ENCODE measurements around the gene YBX2. TPM values are rescaled to one million over a fixed set of nuclear protein-coding genes. Genes with fewer than 3 reads are reported as not detected.
"Not testable (repeated sequence)": the region's sequence is repeated elsewhere in the genome, so short reads cannot be mapped to it uniquely, and the experiment has no call there.

The YBX2 gene
- total RNA-seq, 1 donor from 2014 or later: 0.75 TPM

GRCh38 chr17:7256766-7257456, 37.5 kb downstream of the YBX2 start:
- ATAC-seq (ENCODE audit: poor library complexity): no peak
- intact Hi-C loops (cut with DNase I): no loop called here
- no peak for DNase-seq

DNA sequence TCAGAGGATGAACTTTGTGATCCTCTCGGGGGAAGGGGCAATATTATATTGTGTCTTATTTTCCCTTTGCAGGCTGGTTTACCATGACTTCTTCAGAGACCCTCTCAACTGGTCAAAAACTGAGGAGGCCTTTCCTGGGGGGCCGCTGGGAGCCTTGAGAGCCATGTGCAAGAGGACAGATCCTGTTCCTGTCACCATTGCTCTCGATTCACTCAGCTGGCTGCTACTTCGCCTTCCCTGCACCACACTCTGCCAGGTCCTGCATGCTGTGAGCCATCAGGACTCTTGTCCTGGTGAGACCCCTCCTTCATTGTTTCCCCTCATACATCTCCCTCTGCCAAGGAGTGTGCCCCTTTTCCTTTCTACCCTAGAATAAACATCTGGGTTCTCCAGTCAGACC, 39.9 kb downstream of the YBX2 start:
- DNase-seq: peak; percentile 9
- no peak for ATAC-seq (ENCODE audit: poor library complexity)
- intact Hi-C loops (cut with DNase I): no loop called here

- ATAC-seq (ENCODE audit: poor library complexity): no peak
- no peak for DNase-seq
- intact Hi-C loops (cut with DNase I): no loop called here
These were observed 41.4 kb downstream of the YBX2 start for GRCh38 chr17:7253082-7253481.

DNA sequence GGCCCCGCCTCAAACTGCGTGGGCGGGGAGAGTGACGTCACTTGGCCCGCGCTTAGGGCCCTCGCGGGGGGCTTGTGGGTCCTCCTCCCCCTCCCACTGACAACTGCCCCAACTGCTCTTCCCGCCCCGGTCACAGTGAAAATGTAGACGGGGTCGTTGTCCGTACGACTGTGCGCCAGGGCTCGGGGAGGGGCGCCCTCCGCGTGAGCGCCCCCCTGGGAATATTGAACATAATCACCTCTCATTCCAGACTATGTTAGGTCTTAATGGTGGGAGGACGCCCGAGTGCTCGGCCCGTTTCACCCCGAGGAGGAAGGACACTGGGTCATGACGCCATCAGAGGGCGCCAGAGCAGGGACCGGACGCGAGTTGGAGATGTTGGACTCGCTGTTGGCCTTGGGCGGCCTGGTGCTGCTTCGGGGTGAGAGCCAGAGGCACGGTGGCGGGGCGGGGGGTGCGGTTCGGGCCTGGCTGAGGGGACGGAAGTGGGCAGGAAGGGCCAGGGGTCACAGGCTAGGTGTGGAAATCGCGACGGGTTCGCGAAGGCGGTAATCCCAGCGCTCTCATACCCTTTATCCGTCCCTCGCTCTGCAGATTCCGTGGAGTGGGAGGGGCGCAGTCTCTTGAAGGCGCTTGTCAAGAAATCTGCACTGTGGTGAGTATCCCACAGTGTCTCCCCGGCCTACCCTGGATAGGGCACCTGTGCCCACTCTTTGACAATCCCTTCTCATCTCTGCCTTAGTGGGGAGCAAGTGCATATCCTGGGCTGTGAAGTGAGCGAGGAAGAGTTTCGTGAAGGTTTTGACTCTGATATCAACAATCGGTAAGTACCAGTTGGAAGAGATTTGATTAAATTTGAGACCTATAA, 42.0 kb downstream of the YBX2 start, which contains the start of gene ELP5:
Gene ELP5, plus strand, starts transcription at position 40 of the 868 bp plus-strand sequence. Its CDS starts 336 bp downstream, at position 376.
- DNase-seq (peak; percentile 97), ATAC-seq (ENCODE audit: poor library complexity) (peak; percentile 82)
- intact Hi-C loops (cut with DNase I): no loop called here

DNA sequence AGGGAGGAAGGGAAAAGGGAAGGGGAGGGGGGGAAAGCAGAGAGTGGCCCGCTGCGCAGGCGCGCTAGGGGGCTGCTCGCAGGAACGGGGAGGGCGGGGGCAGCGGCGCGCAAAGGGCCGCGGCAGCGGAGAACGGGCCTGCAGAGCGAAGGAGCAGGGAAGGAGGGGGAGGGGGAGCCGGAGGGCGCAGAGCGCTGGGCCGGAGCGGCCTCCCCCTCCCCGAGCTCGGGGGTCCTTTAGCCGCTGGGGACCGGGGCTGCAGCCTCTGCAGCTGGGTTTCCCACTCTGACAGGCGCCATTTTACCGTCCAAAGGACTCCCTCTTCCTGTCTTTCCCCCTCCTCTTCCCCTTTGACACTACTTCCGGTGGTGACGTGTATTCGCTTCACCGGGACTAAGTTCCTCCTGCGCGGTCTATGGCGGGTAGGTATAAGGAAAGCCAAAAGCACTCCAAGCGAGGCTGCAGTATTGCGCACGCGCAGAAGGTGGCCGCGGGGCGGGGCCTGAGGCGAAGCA, 42.7 kb downstream of the YBX2 start, which contains the start of gene CTDNEP1:
Gene CTDNEP1, minus strand, starts transcription at position 74 of the 515 bp plus-strand sequence. CDS start 438 bp downstream, outside the sequence.
- ATAC-seq (ENCODE audit: poor library complexity): peak; percentile 95
- intact Hi-C loops (cut with DNase I): no loop called here

GRCh38 chr17:7250695-7251627, 43.5 kb downstream of the YBX2 start:
- no peak for ATAC-seq (ENCODE audit: poor library complexity)
- intact Hi-C loops (cut with DNase I): no loop called here
- DNase-seq: no peak

More for the DNA sequence above, 42.7 kb downstream of the YBX2 start, which contains the start of gene CTDNEP1:
- DNase-seq: peak; percentile 98

GRCh38 chr17:7249830-7250229, 44.6 kb downstream of the YBX2 start:
- intact Hi-C loops (cut with DNase I): no loop called here
- ATAC-seq (ENCODE audit: poor library complexity) (no peak), DNase-seq (no peak)

DNA sequence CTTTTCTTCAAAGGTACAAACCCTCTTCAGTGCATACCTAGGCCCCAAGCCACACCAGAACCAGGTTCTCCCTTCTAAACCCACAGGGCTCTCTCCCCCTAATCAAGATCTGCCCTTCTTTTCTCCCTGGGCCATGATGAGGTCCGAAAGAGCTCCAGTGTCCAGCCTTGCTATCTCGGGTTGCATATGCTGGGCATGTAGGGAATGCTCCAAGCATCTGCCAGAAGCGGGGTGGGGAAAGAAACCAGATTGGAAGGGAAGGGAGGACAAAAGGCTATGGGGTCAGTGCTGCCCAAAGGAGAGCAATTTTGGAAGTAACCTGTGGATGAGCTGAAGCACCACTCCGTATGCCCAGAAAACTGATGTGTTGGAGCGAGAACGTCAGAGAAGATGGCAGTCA, 45.2 kb downstream of the YBX2 start:
- ATAC-seq (ENCODE audit: poor library complexity) (no peak), DNase-seq (no peak)
- intact Hi-C loops (cut with DNase I): no loop called here

DNA sequence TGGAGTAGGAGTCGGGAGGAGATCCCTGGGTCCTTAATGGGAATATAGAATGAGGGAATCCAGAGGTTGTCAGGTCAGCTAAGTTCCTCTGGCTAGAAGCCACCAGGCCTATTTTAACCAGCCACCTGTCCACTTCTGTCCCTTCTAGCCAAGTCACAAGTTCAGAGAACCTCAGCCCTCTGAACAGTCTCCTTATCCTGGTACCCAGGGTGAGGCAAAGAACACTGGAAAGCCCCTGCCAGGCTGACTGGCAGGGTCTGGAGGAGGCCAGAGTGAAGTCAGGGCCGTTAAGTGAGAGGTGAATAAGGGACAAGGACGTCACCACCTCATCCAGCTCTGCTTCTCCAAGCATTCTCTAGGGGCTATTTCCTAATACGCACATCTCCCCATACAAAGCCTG, 45.6 kb downstream of the YBX2 start:
- intact Hi-C loops (cut with DNase I): no loop called here
- no peak for DNase-seq
- ATAC-seq (ENCODE audit: poor library complexity): no peak

DNA sequence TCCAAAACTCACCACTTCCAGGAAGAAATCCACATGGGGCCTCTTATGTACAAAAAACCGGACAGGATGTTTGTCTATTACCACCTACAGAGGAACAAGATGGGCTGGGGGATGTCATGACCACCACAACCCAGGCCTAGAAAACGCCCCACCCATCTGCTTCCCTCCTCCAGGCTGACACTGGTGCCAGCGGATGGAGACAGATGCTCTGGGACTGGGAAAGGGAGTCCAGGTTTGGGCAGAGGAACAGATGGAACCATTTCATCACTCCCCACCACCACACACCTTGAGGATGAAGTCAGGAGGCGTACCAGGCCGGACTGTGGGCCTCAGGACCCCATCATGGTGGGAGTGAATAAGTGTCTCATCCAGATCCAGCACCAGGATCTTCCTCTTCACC, 47.7 kb downstream of the YBX2 start:
- intact Hi-C loops (cut with DNase I): no loop called here
- no peak for DNase-seq
- ATAC-seq (ENCODE audit: poor library complexity): no peak

DNA sequence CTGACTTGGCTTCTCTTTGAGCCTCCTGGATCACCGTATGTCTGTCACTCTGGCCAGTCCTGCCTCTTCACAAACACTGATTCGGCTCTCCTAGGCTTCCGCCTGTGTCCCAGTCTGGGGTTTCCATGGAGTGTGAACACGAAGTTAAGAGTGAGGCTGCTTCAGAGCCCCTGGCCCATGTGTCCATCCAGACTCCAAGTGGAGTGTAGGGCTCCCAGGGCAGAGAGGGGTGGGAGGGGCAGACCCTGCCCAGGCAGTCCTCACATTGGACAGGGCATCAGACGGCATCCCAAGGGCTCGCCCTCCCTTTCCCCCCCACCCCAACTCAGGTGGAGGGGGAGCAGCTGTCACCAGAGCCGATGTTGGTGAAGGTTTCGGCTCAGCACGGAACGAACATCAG, 50.6 kb downstream of the YBX2 start:
- intact Hi-C loops (cut with DNase I); ATAC-seq (ENCODE audit: poor library complexity); DNase-seq: not testable (repeated sequence)

- DNase-seq: no peak
- ATAC-seq (ENCODE audit: poor library complexity): no peak
- intact Hi-C loops (cut with DNase I): no loop called here
These were observed 51.0 kb downstream of the YBX2 start for GRCh38 chr17:7243453-7243729.

- intact Hi-C loops (cut with DNase I): no loop called here
- ATAC-seq (ENCODE audit: poor library complexity) (peak; percentile 72), DNase-seq (peak; percentile 98)
These were observed 51.6 kb downstream of the YBX2 start for GRCh38 chr17:7242717-7243452.

DNA sequence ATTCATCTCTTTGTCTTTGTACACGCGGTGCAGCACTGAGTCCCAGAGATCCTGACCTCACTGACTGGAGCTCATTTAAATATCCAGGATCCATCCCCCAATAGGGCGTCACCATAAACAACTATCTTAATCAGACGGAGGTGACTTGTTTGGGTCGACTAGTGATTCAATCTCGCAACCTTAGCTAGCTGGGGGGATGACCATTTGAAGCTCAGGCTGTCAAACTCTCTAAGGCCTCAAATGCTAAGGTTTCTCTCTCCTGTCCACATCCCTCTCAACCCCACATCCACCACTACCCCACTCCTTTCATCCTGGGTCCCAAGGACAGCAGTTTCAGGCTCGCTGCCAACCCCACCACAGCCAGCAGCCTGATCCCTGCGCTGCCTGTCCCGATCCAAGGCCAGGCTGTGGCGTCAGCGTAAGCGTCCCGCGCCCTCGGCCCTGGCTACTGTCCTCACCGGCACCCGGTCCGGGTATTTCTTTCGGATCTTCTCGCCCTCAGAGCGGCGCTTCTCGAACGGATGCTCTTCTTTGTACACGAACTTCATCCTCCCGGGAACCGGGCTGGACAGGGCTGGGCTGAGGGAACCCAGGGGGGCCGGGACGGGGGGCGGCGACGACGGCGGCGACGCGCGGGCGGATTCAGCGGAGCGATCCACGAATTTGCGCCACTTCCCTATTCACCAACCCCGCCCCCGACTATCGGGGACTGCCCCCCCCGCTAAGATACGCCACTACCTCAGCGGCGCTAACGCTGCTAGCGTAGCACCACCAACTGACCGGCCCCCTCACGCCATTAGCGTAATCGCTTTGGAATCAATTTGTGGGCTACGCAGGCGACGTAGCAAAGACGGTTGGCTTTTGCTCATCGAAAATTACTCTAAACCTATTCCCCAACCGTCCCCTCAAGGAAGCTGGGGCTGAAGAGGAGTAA, 52.4 kb downstream of the YBX2 start, which contains the start of gene GABARAP:
Gene GABARAP, minus strand, starts transcription at position 667 of the 934 bp plus-strand sequence. Its CDS starts 119 bp downstream, at position 548.
- intact Hi-C loops (cut with DNase I): no loop called here
- peak; percentile 58 for ATAC-seq (ENCODE audit: poor library complexity)
- peak; percentile 96 for DNase-seq

DNA sequence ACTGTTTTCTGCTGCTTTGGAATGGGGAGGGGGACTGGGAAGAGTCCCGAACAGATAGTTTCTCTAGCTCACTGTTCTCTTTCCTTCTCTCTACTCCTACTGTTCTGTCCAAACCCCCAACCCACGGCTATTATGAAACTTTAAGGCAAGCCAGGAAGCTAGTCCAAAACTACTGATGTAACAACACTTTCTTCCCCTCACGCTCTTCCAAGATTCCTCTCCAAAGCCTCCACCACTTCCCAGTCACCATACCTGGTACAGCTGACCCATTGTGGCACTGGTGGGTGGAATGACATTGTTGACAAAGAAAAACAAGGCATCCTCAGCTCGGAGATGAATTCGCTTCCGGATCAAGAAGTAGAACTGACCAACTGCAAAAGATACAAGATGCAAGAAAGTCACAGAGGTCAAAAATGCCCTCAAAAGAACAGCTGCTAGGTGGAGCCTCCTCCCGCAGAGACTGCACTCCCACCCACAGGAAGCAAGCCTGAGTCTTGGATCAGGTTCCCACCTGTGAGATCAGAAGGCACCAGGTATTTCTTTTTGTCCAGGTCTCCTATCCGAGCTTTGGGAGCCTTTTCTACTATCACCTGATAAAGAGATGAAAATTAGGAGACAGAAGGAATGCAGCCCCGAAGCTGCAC, 53.2 kb downstream of the YBX2 start:
- no peak for DNase-seq
- intact Hi-C loops (cut with DNase I): no loop called here
- no peak for ATAC-seq (ENCODE audit: poor library complexity)

- intact Hi-C loops (cut with DNase I): no loop called here
- DNase-seq (no peak), ATAC-seq (ENCODE audit: poor library complexity) (no peak)
These were observed 54.1 kb downstream of the YBX2 start for GRCh38 chr17:7240375-7240774.
